ENCODE measurements around the gene GLOD4.
"Not testable (repeated sequence)": the region's sequence is repeated elsewhere in the genome, so short reads cannot be mapped to it uniquely, and the experiment has no call there.

The GLOD4 gene

GRCh38 chr17:778096-778495 is 4.0 kb downstream of the GLOD4 start:
- no peak for DNase-seq (ENCODE audit: low read depth in 3 of 3)

- DNase-seq (ENCODE audit: low read depth in 3 of 3) = no peak
Measured at GRCh38 chr17:774313-774584, 7.8 kb downstream of the GLOD4 start.

- no peak for DNase-seq (ENCODE audit: low read depth in 3 of 3)
Measured at GRCh38 chr17:773467-774312, 8.4 kb downstream of the GLOD4 start.

GRCh38 chr17:773016-773415 is 9.1 kb downstream of the GLOD4 start:
- DNase-seq (ENCODE audit: low read depth in 3 of 3) = no peak

- DNase-seq (ENCODE audit: low read depth in 3 of 3) = no peak
Measured at GRCh38 chr17:767076-767475, 15.0 kb downstream of the GLOD4 start.

GRCh38 chr17:760371-760770 is 21.7 kb downstream of the GLOD4 start:
- no peak for DNase-seq (ENCODE audit: low read depth in 3 of 3)

- DNase-seq (ENCODE audit: low read depth in 3 of 3) = no peak
Measured at GRCh38 chr17:759964-760363, 22.1 kb downstream of the GLOD4 start.

GRCh38 chr17:756010-756567 is 26.0 kb downstream of the GLOD4 start:
- not testable (repeated sequence) for DNase-seq (ENCODE audit: low read depth in 3 of 3)

GRCh38 chr17:755319-755961 is 26.6 kb downstream of the GLOD4 start:
- not testable (repeated sequence) for DNase-seq (ENCODE audit: low read depth in 3 of 3)

- DNase-seq (ENCODE audit: low read depth in 3 of 3) = no peak
Measured at GRCh38 chr17:753418-753817, 28.7 kb downstream of the GLOD4 start.

GRCh38 chr17:752620-753219 is 29.4 kb downstream of the GLOD4 start:
- DNase-seq (ENCODE audit: low read depth in 3 of 3) = peak in 1 of 3 experiments; percentile 22

- DNase-seq (ENCODE audit: low read depth in 3 of 3) = peak; percentile 94 to 98 (median 97)
Measured at GRCh38 chr17:752002-752619, 30.0 kb downstream of the GLOD4 start, which contains the start of gene GEMIN4. Gene GEMIN4, minus strand, starts transcription at chr17:752264. Its CDS starts 122 bp downstream, at chr17:752142.

GRCh38 chr17:751269-752001 is 30.6 kb downstream of the GLOD4 start:
- DNase-seq (ENCODE audit: low read depth in 3 of 3) = peak in 2 of 3 experiments; percentile 14 to 38

GRCh38 chr17:750431-751037 is 31.5 kb downstream of the GLOD4 start:
- no peak for DNase-seq (ENCODE audit: low read depth in 3 of 3)

- DNase-seq (ENCODE audit: low read depth in 3 of 3) = not testable (repeated sequence)
Measured at GRCh38 chr17:749359-749758, 32.7 kb downstream of the GLOD4 start.

- DNase-seq (ENCODE audit: low read depth in 3 of 3) = not testable (repeated sequence)
Measured at GRCh38 chr17:748604-749003, 33.5 kb downstream of the GLOD4 start.

GRCh38 chr17:746783-747629 is 35.1 kb downstream of the GLOD4 start:
- no peak for DNase-seq (ENCODE audit: low read depth in 3 of 3)

- DNase-seq (ENCODE audit: low read depth in 3 of 3) = no peak
Measured at GRCh38 chr17:746181-746580, 35.9 kb downstream of the GLOD4 start.

GRCh38 chr17:745406-745805 is 36.7 kb downstream of the GLOD4 start:
- no peak for DNase-seq (ENCODE audit: low read depth in 3 of 3)

- no peak for DNase-seq (ENCODE audit: low read depth in 3 of 3)
Measured at GRCh38 chr17:744937-745336, 37.1 kb downstream of the GLOD4 start.

Measured in stimulated activated CD4-positive, alpha-beta T cell treated with anti-CD3 and anti-CD28 coated beads, TNF-alpha, amount 100 ng/mL, for 24 hours (primary cell).